Nasal cavity respiratory epithelium epithelial cell of viscerocranial mucosa (primary cell): Measurements from ENCODE around the gene CIB4. TPM values are rescaled to one million over a fixed set of nuclear protein-coding genes. Genes with fewer than 3 reads are reported as not detected.

Source experiments
- total RNA-seq: library from RNA; depleted of rRNA; stranded (reverse); fragments of >200 nt; gene quantifications from 2 replicates; pipeline ENCODE4 v1.2.3, GENCODE V29; 2014

CIB4 gene
- not detected in 2 replicates for total RNA-seq

DNA sequence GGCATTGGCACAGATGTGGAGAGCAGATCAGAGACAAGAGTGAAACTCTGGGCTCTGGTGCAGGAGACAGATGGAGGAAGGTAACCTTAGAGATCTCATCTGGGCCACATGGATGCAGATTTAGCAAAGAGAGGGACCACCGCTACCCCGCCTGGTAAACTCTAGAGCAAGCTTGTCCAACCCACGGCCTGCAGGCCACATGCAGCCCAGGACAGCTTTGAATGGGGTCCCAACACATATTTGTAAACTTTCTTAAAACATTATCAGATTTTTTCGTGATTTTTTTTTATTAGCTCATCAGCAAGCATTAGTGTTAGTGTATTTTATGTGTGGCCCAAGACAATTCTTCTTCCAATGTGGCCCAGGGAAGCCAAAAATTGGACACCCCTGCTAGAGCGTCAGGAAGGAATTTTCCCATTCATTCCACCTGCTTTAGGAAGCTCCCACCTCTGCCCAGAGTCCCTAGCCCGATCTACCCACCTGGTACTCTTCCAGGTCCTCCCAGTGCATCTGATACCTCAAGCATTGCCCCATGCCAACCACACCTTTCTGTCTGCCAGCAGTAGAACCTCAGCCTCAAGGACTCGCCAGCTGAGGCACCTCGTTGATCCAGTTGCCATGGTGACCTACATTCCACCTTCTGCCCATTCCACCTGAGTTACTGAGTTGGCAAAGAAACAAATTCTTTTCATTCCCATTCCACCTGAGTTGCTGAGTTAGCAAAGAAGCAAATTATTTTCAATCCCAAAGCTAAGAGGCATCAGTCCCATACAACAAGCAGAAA is at the start of gene CIB4:
TSS of gene CIB4 (minus strand) at position 586 of the 784 bp plus-strand sequence. CDS start at position 534, 52 bp downstream.

Other genes starting within 250 kb of the CIB4 start
- gene DRC1, start 239.4 kb downstream of the CIB4 start, total RNA-seq, result 0.21 TPM in 1 of 2 replicates, not detected in the other
- not detected in 2 replicates for gene OTOF, start 163.2 kb downstream of the CIB4 start, total RNA-seq
- not detected in 2 replicates for gene KCNK3, start 51.4 kb upstream of the CIB4 start, total RNA-seq
- 51.6 and 71.8 TPM in 2 replicates for gene SLC35F6, start 122.9 kb upstream of the CIB4 start, total RNA-seq
- gene CENPA, start 144.7 kb upstream of the CIB4 start, total RNA-seq, result under 0.01 and 0.07 TPM in 2 replicates
- not detected in 2 replicates for gene DPYSL5, start 206.8 kb upstream of the CIB4 start, total RNA-seq